HG03060 (cell line): Measurements from ENCODE around the gene PLN.

ENCODE experiments used
- ATAC-seq: cut with Tn5 transposase; IDR thresholded peaks from one replicate; pipeline ENCODE4 v1.9.1; 2021; ENCODE audit warnings: low read depth, moderate number of reproducible peaks; ENCODE audit not compliant: unreplicated experiment

Gene PLN

GRCh38 chr6:118548136-118548535, at the start of gene PLN:
PLN (plus strand) TSS chr6:118548296; CDS start chr6:118558922, 10,626 bp downstream.
- ATAC-seq: no peak

GRCh38 chr6:118500130-118501015, 47.7 kb upstream of the PLN start:
- ATAC-seq: no peak

GRCh38 chr6:118501099-118501498, 47.0 kb upstream of the PLN start:
- no peak for ATAC-seq

GRCh38 chr6:118501765-118502164, 46.3 kb upstream of the PLN start:
- no peak for ATAC-seq

- no peak for ATAC-seq
Measured at GRCh38 chr6:118502169-118502568, 45.9 kb upstream of the PLN start.

- no peak for ATAC-seq
Measured at GRCh38 chr6:118504611-118505010, 43.5 kb upstream of the PLN start.

GRCh38 chr6:118505656-118506055, 42.4 kb upstream of the PLN start:
- no peak for ATAC-seq

- ATAC-seq: no peak
Measured at GRCh38 chr6:118506071-118506638, 41.9 kb upstream of the PLN start.

- ATAC-seq: no peak
Measured at GRCh38 chr6:118507636-118508035, 40.5 kb upstream of the PLN start.

- ATAC-seq: no peak
Measured at GRCh38 chr6:118509009-118509617, 39.0 kb upstream of the PLN start.

- ATAC-seq: no peak
Measured at GRCh38 chr6:118511930-118512715, 36.0 kb upstream of the PLN start.

- no peak for ATAC-seq
Measured at GRCh38 chr6:118514689-118515088, 33.4 kb upstream of the PLN start.

GRCh38 chr6:118522422-118522821, 25.7 kb upstream of the PLN start:
- ATAC-seq: no peak

- ATAC-seq: no peak
Measured at GRCh38 chr6:118523216-118523615, 24.9 kb upstream of the PLN start.

- no peak for ATAC-seq
Measured at GRCh38 chr6:118524686-118525085, 23.4 kb upstream of the PLN start.

GRCh38 chr6:118525913-118526780, 21.9 kb upstream of the PLN start:
- no peak for ATAC-seq

GRCh38 chr6:118528129-118528528, 20.0 kb upstream of the PLN start:
- no peak for ATAC-seq

- no peak for ATAC-seq
Measured at GRCh38 chr6:118529756-118530155, 18.3 kb upstream of the PLN start.

GRCh38 chr6:118530942-118531341, 17.2 kb upstream of the PLN start:
- ATAC-seq: no peak
